ENCODE data around the gene PTPRK. TPM values are rescaled to one million over a fixed set of nuclear protein-coding genes. Genes with fewer than 3 reads are reported as not detected.

PTPRK gene
- total and polyA plus RNA-seq, 12 donors: 7.5 to 47.7 (median 35.7) TPM

DNA sequence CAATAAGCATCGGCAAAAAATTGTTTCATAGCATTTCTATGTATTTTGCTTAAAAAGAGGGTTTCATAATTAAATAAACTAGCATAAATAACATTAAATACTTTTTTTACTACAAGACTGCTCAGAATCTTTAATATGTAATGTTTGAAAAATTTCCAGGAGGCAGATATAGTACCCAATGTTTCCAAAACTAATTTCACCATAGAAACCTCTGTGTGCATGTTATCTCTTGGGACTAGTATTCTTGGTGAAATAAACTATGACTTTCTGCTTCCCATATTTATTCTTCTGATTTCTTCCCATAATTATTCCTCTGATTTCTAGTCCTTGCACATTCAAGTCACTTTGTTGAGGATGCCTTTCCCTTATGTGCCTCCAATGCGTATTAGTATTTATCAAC, 94.5 kb downstream of the PTPRK start:
- Histone ChIP-seq H3K36me3 (no peaks in the 10 kb centered on the region), H3K27me3 (no peaks in the 10 kb centered on the region), H3K9me3 (no peaks in the 10 kb centered on the region), H3K27ac (peak overlapping the region in 5 of 10 donors; percentile 18 to 45 (median 29)), H3K4me3 (no peak overlapping the region), H3K4me1 (peaks cover 0 to 55% (median 33%) of the 10 kb centered on the region in 9 donors)
- DNase-seq: no peak
- WGBS, 2 donors: 72 to 80% methylated on average over 2 of the region's 2 CpGs
- ATAC-seq: peak in 4 of 8 donors; percentile 6 to 50 (median 32)
- TF ChIP-seq, protein P1, sequence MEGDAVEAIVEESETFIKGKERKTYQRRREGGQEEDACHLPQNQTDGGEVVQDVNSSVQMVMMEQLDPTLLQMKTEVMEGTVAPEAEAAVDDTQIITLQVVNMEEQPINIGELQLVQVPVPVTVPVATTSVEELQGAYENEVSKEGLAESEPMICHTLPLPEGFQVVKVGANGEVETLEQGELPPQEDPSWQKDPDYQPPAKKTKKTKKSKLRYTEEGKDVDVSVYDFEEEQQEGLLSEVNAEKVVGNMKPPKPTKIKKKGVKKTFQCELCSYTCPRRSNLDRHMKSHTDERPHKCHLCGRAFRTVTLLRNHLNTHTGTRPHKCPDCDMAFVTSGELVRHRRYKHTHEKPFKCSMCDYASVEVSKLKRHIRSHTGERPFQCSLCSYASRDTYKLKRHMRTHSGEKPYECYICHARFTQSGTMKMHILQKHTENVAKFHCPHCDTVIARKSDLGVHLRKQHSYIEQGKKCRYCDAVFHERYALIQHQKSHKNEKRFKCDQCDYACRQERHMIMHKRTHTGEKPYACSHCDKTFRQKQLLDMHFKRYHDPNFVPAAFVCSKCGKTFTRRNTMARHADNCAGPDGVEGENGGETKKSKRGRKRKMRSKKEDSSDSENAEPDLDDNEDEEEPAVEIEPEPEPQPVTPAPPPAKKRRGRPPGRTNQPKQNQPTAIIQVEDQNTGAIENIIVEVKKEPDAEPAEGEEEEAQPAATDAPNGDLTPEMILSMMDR (IDR thresholded peaks at IDR 0.05): no peak
- intact Hi-C loops (cut with DNase I): no loop called here

DNA sequence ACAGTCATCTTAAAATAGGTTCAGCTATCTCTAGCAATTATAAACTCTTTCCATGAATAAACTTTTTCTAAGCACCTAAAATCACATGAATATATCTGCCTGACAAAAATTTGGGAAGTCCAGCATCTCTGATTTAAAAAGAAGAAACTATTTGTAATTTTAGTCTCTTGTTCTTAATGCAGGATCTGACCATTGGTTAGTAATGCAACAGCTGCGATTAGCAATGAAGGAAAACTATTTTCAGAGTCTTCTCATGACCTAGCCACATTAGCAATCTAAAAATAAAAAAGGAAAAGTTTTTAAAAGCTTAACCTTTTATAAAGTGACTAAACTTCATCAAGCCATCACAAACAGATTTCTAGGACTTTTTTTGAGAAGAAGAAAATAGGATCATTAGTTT, 97.5 kb downstream of the PTPRK start:
- Histone ChIP-seq H3K4me3 (no peak overlapping the region), H3K27ac (peak overlapping the region in 4 of 10 donors; percentile 13 to 45 (median 38)), H3K9me3 (peaks cover 0 to 9% (median 0%) of the 10 kb centered on the region in 11 donors), H3K36me3 (no peaks in the 10 kb centered on the region), H3K27me3 (no peaks in the 10 kb centered on the region), H3K4me1 (peaks cover 0 to 65% (median 38%) of the 10 kb centered on the region in 9 donors)
- DNase-seq (no peak), ATAC-seq (peak in 3 of 8 donors; percentile 39 to 47 (median 41))
- WGBS, 2 donors: 29 to 59% methylated on average over 1 of the region's 1 CpG
- TF ChIP-seq, protein P1 (IDR thresholded peaks at IDR 0.05): no peak
- intact Hi-C loops (cut with DNase I): no loop called here

DNA sequence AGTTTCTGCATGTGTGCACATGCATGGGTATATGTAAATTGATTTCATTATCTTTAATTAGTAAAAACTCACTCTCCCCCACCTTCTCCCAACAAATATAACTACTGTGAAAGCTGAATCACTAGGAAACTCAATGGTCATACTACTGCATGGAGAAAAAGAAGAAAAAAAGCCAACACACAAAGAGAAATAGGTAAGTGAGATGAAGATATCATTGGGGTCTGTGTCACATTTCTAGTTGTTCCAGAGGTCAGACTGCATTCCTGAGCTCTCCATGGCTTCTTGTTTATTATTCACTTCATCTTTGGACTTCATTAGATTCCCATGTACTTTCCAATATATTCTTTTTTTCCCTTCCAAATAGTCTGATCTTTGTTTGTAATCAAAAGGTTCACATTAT, 98.2 kb downstream of the PTPRK start:
- TF ChIP-seq, protein P1 (IDR thresholded peaks at IDR 0.05): no peak
- intact Hi-C loops (cut with DNase I): no loop called here
- Histone ChIP-seq H3K27me3 (no peaks in the 10 kb centered on the region), H3K4me1 (peaks cover 2 to 67% (median 38%) of the 10 kb centered on the region in 9 donors), H3K9me3 (peaks cover 0 to 9% (median 0%) of the 10 kb centered on the region in 11 donors), H3K27ac (peak overlapping the region in 1 of 10 donors; percentile 38), H3K36me3 (no peaks in the 10 kb centered on the region), H3K4me3 (no peak overlapping the region)
- no peak for ATAC-seq
- DNase-seq: no peak

DNA sequence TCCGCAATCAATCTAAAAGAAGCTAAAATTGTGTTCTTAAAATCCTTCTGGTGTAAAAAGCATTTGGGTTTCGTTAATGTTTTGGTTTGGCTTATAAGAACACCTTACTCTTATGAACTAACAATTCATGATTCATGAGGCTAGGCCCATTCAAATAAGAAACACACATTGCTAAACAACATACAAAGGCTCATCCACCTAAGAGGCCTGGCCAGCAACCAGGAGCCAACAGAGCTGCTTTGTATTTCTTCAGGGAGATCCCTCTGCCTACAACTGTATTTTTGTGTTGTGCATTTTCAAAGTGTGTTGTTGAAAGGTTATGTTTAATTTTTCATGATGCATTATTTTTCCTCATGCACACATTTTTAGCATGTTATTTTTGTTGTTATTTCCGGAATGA, 98.6 kb downstream of the PTPRK start:
- no peak overlapping the region for H3K4me3 ChIP-seq
- peak overlapping the region in 1 of 10 donors; percentile 24 for H3K27ac ChIP-seq
- TF ChIP-seq, protein P1 (IDR thresholded peaks at IDR 0.05): no peak
- peaks cover 0 to 9% (median 0%) of the 10 kb centered on the region in 11 donors for H3K9me3 ChIP-seq
- ATAC-seq: no peak
- peaks cover 2 to 66% (median 36%) of the 10 kb centered on the region in 9 donors for H3K4me1 ChIP-seq
- no peaks in the 10 kb centered on the region for H3K27me3 ChIP-seq
- DNase-seq: no peak
- intact Hi-C loops (cut with DNase I): no loop called here
- no peaks in the 10 kb centered on the region for H3K36me3 ChIP-seq
- WGBS, 2 donors: 90 to 91% methylated on average over 3 of the region's 3 CpGs
